ENCODE results near the gene OR51G2. TPM values are rescaled to one million over a fixed set of nuclear protein-coding genes. Genes with fewer than 3 reads are reported as not detected.

Gene OR51G2
- total and polyA plus RNA-seq, 4 experiments from 2014 or later: not detected

DNA sequence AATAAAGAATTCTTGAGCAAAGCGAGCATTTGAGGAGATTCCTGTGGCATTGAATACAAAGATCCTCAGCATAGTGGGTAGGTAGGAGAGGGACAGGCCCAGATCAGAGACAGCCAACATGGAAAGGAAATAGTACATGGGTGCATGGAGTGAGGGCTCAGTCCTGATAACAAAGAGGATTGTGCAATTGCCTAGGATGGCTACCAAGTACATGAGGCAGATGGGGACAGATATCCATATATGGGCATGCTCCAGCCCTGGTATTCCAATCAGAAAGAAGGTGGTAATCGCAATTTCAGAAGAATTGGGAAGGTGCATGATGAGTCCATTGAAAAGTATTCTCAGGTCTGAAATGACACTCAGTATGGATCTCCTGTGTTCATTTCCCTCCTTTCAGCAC, 28.9 kb downstream of the OR51G2 start:
- CTCF ChIA-PET (ENCODE audit: partially characterized antibody): no interaction called here
- peaks cover 0 to under 1% of the 10 kb centered on the region in 2 donors for H3K27me3 Mint-ChIP-seq
- no peak overlapping the region for H3K27ac Mint-ChIP-seq

DNA sequence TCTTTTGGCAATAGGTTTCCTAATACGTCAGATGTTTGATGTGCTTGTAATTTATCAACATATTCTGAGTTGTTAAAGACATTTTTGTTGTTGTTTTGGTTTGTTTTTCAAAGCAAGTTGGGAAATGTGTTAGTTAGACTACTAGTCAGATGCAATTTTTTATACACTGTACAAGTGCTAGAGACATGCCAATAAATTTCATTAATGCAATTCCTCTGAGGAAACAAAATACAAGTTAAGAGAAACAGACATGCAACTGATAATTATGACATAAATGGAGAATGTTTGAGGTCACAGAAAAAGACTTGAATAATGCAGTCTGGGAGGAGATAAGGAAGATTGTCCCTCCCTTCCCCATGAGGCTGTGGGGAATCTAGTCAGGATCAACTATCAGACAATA, 31.6 kb downstream of the OR51G2 start:
- H3K27me3 Mint-ChIP-seq: no peaks in the 10 kb centered on the region
- H3K4me1 ChIP-seq (ENCODE audit: insufficient read depth, low read length): no peaks in the 10 kb centered on the region
- DNase-seq: no peak
- no peak overlapping the region for H3K4me3 Mint-ChIP-seq
- POLR2A ChIA-PET (ENCODE audit: partially characterized antibody): no interaction called here
- no peaks in the 10 kb centered on the region for H3K36me3 ChIP-seq (ENCODE audit: insufficient read depth, low read length)
- no peak overlapping the region for H3K27ac ChIP-seq (ENCODE audit: low read depth, low read length)
- no peak overlapping the region for H3K27ac Mint-ChIP-seq
- H3K4me3 ChIP-seq (ENCODE audit: low read length in 2 of 2): no peak overlapping the region
- H3K4me1 Mint-ChIP-seq: no peaks in the 10 kb centered on the region
- intact Hi-C loops (cut with micrococcal nuclease): no loop called here
- no peaks in the 10 kb centered on the region for H3K27me3 ChIP-seq (ENCODE audit: insufficient read depth, low read length)
- no peaks in the 10 kb centered on the region for H3K9me3 ChIP-seq (ENCODE audit: control insufficient read depth in 1 of 2, low read length in 2 of 2)
- no peaks in the 10 kb centered on the region for H3K36me3 Mint-ChIP-seq
- H3K9me3 Mint-ChIP-seq: no peaks in the 10 kb centered on the region
- CTCF ChIA-PET (ENCODE audit: partially characterized antibody): no interaction called here

More for the DNA sequence above, 28.9 kb downstream of the OR51G2 start:
- no peak for DNase-seq
- no peaks in the 10 kb centered on the region for H3K27me3 ChIP-seq (ENCODE audit: insufficient read depth, low read length)
- no peaks in the 10 kb centered on the region for H3K36me3 ChIP-seq (ENCODE audit: insufficient read depth, low read length)
- POLR2A ChIA-PET (ENCODE audit: partially characterized antibody): no interaction called here
- H3K9me3 ChIP-seq (ENCODE audit: control insufficient read depth in 1 of 2, low read length in 2 of 2): no peaks in the 10 kb centered on the region
- no peaks in the 10 kb centered on the region for H3K36me3 Mint-ChIP-seq
- H3K27ac ChIP-seq (ENCODE audit: low read depth, low read length): no peak overlapping the region
- H3K9me3 Mint-ChIP-seq: peaks cover 0 to 2% (median 0%) of the 10 kb centered on the region in 8 donors
- H3K4me1 ChIP-seq (ENCODE audit: insufficient read depth, low read length): no peaks in the 10 kb centered on the region
- intact Hi-C loops (cut with micrococcal nuclease): no loop called here
- H3K4me3 Mint-ChIP-seq: no peak overlapping the region
- no peaks in the 10 kb centered on the region for H3K4me1 Mint-ChIP-seq
- H3K4me3 ChIP-seq (ENCODE audit: low read length in 2 of 2): no peak overlapping the region

DNA sequence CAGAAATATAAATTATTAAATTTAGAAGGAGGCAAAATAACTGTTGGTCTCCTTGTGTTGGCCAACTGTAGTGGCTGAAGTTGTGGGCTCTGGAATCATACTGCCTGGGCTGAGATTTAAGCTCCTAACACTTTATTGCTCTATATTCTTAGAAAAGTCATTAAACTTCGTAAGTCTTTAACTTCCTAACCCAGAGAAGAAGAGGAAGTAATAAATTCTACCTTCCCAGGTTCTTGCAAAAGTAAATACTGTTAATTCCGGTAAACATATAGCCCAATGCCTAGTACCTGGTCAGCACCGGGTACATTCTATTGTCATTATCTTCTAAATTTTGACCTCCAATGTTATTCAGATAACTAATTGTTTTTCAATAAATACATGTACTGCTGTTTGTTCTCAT, 33.0 kb downstream of the OR51G2 start:
- no peaks in the 10 kb centered on the region for H3K27me3 ChIP-seq (ENCODE audit: insufficient read depth, low read length)
- no peaks in the 10 kb centered on the region for H3K27me3 Mint-ChIP-seq
- no peaks in the 10 kb centered on the region for H3K4me1 ChIP-seq (ENCODE audit: insufficient read depth, low read length)
- ChIA-PET POLR2A (ENCODE audit: partially characterized antibody) (no interaction called here), CTCF (ENCODE audit: partially characterized antibody) (no interaction called here)
- no peaks in the 10 kb centered on the region for H3K36me3 ChIP-seq (ENCODE audit: insufficient read depth, low read length)
- H3K27ac ChIP-seq (ENCODE audit: low read depth, low read length): no peak overlapping the region
- no peak overlapping the region for H3K4me3 ChIP-seq (ENCODE audit: low read length in 2 of 2)
- peaks cover 0 to 1% (median 0%) of the 10 kb centered on the region in 8 donors for H3K9me3 Mint-ChIP-seq
- no peak overlapping the region for H3K4me3 Mint-ChIP-seq
- no peak overlapping the region for H3K27ac Mint-ChIP-seq
- no peaks in the 10 kb centered on the region for H3K9me3 ChIP-seq (ENCODE audit: control insufficient read depth in 1 of 2, low read length in 2 of 2)
- H3K36me3 Mint-ChIP-seq: no peaks in the 10 kb centered on the region
- intact Hi-C loops (cut with micrococcal nuclease): no loop called here
- no peaks in the 10 kb centered on the region for H3K4me1 Mint-ChIP-seq
- no peak for DNase-seq

DNA sequence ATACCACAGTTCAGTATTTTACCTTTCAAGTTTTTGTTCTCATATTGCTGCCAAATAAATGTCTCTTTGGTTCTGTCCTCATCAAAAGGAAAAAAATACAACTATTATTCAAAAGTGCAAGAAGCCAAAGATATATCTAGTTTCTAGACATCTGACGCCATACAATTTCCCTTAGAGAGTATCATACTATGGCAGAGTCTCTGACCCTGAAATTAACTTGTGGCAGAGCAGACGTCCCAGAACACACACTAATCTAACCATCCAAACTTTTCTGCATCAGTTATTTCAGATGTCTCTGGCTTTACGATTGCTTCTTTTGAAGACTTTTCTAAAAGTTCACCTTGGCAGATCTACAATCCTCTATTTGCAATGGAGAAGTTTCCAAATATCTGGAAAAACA, 34.8 kb downstream of the OR51G2 start:
- Mint-ChIP-seq H3K36me3 (no peaks in the 10 kb centered on the region), H3K4me3 (no peak overlapping the region), H3K9me3 (peaks cover 0 to 1% (median 0%) of the 10 kb centered on the region in 8 donors), H3K27ac (no peak overlapping the region), H3K4me1 (no peaks in the 10 kb centered on the region), H3K27me3 (no peaks in the 10 kb centered on the region)
- Histone ChIP-seq H3K4me1 (ENCODE audit: insufficient read depth, low read length) (no peaks in the 10 kb centered on the region), H3K4me3 (ENCODE audit: low read length in 2 of 2) (no peak overlapping the region), H3K27me3 (ENCODE audit: insufficient read depth, low read length) (no peaks in the 10 kb centered on the region), H3K27ac (ENCODE audit: low read depth, low read length) (no peak overlapping the region), H3K9me3 (ENCODE audit: control insufficient read depth in 1 of 2, low read length in 2 of 2) (no peaks in the 10 kb centered on the region), H3K36me3 (ENCODE audit: insufficient read depth, low read length) (no peaks in the 10 kb centered on the region)
- intact Hi-C loops (cut with micrococcal nuclease): no loop called here
- no peak for DNase-seq
- ChIA-PET CTCF (ENCODE audit: partially characterized antibody) (no interaction called here), POLR2A (ENCODE audit: partially characterized antibody) (no interaction called here)

DNA sequence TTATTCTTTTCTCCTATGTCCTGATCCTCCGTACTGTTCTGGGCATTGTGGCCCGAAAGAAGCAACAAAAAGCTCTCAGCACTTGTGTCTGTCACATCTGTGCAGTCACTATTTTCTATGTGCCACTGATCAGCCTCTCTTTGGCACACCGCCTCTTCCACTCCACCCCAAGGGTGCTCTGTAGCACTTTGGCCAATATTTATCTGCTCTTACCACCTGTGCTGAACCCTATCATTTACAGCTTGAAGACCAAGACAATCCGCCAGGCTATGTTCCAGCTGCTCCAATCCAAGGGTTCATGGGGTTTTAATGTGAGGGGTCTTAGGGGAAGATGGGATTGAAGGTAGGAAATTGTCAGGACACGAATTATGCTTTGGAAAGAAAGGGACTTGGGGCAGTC, 36.6 kb downstream of the OR51G2 start:
- no peaks in the 10 kb centered on the region for H3K27me3 Mint-ChIP-seq
- Histone ChIP-seq H3K27ac (ENCODE audit: low read depth, low read length) (no peak overlapping the region), H3K9me3 (ENCODE audit: control insufficient read depth in 1 of 2, low read length in 2 of 2) (no peaks in the 10 kb centered on the region), H3K4me3 (ENCODE audit: low read length in 2 of 2) (no peak overlapping the region), H3K36me3 (ENCODE audit: insufficient read depth, low read length) (no peaks in the 10 kb centered on the region), H3K4me1 (ENCODE audit: insufficient read depth, low read length) (no peaks in the 10 kb centered on the region), H3K27me3 (ENCODE audit: insufficient read depth, low read length) (no peaks in the 10 kb centered on the region)
- H3K27ac Mint-ChIP-seq: no peak overlapping the region
- H3K4me1 Mint-ChIP-seq: no peaks in the 10 kb centered on the region
- intact Hi-C loops (cut with micrococcal nuclease): no loop called here
- peaks cover 0 to 2% (median 0%) of the 10 kb centered on the region in 8 donors for H3K9me3 Mint-ChIP-seq
- no peak for DNase-seq
- ChIA-PET CTCF (ENCODE audit: partially characterized antibody) (no interaction called here), POLR2A (ENCODE audit: partially characterized antibody) (no interaction called here)
- H3K4me3 Mint-ChIP-seq: no peak overlapping the region
- no peaks in the 10 kb centered on the region for H3K36me3 Mint-ChIP-seq

DNA sequence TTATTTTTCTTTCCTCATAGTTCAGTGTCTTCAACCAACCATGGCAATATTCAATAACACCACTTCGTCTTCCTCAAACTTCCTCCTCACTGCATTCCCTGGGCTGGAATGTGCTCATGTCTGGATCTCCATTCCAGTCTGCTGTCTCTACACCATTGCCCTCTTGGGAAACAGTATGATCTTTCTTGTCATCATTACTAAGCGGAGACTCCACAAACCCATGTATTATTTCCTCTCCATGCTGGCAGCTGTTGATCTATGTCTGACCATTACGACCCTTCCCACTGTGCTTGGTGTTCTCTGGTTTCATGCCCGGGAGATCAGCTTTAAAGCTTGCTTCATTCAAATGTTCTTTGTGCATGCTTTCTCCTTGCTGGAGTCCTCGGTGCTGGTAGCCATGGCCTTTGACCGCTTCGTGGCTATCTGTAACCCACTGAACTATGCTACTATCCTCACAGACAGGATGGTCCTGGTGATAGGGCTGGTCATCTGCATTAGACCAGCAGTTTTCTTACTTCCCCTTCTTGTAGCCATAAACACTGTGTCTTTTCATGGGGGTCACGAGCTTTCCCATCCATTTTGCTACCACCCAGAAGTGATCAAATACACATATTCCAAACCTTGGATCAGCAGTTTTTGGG, 37.2 kb downstream of the OR51G2 start, which contains the start of gene OR51T1:
OR51T1 (plus strand) TSS at position 41 of the 641 bp plus-strand sequence; CDS start at position 41, 0 bp downstream.
- Mint-ChIP-seq H3K9me3 (peaks cover 0 to 2% (median 0%) of the 10 kb centered on the region in 8 donors), H3K4me3 (no peak within 1 kb of the TSS), H3K36me3 (no peaks in the 10 kb centered on the region), H3K27me3 (no peaks in the 10 kb centered on the region), H3K27ac (no peak within 1 kb of the TSS), H3K4me1 (no peaks in the 10 kb centered on the region)
- no peaks in the 10 kb centered on the region for H3K27me3 ChIP-seq (ENCODE audit: insufficient read depth, low read length)
- intact Hi-C loops (cut with micrococcal nuclease): no loop called here
- DNase-seq: no peak
- no peaks in the 10 kb centered on the region for H3K9me3 ChIP-seq (ENCODE audit: control insufficient read depth in 1 of 2, low read length in 2 of 2)
- H3K4me3 ChIP-seq (ENCODE audit: low read length in 2 of 2): no peak within 1 kb of the TSS
- POLR2A ChIA-PET (ENCODE audit: partially characterized antibody): no interaction called here
- no peaks in the 10 kb centered on the region for H3K36me3 ChIP-seq (ENCODE audit: insufficient read depth, low read length)
- H3K4me1 ChIP-seq (ENCODE audit: insufficient read depth, low read length): no peaks in the 10 kb centered on the region
- H3K27ac ChIP-seq (ENCODE audit: low read depth, low read length): no peak within 1 kb of the TSS
- CTCF ChIA-PET (ENCODE audit: partially characterized antibody): no interaction called here

DNA sequence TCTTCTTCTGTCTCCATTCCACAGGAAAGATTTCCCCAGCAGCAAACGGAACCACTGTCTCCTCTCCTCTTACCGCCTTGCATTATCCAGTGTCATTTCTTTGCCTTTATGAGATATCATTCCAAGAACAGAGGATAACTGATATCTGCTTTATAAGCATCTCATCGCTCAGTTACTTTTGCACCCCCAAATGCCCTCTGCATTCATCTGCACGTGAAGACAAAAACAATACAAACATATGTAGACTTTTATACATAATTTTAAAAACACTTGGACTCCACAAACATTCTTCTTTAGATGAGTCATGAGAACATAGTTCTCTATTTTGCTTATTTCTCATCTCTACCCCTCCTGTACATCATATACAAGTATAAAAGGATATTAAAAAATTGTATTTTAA, 38.0 kb downstream of the OR51G2 start:
- no peaks in the 10 kb centered on the region for H3K27me3 Mint-ChIP-seq
- H3K4me1 ChIP-seq (ENCODE audit: insufficient read depth, low read length): no peaks in the 10 kb centered on the region
- CTCF ChIA-PET (ENCODE audit: partially characterized antibody): no interaction called here
- no peaks in the 10 kb centered on the region for H3K9me3 ChIP-seq (ENCODE audit: control insufficient read depth in 1 of 2, low read length in 2 of 2)
- H3K4me3 Mint-ChIP-seq: no peak overlapping the region
- no peak overlapping the region for H3K4me3 ChIP-seq (ENCODE audit: low read length in 2 of 2)
- H3K27me3 ChIP-seq (ENCODE audit: insufficient read depth, low read length): no peaks in the 10 kb centered on the region
- intact Hi-C loops (cut with micrococcal nuclease): no loop called here
- no peaks in the 10 kb centered on the region for H3K36me3 ChIP-seq (ENCODE audit: insufficient read depth, low read length)
- H3K4me1 Mint-ChIP-seq: no peaks in the 10 kb centered on the region
- H3K27ac Mint-ChIP-seq: no peak overlapping the region
- H3K36me3 Mint-ChIP-seq: no peaks in the 10 kb centered on the region
- POLR2A ChIA-PET (ENCODE audit: partially characterized antibody): no interaction called here
- DNase-seq: no peak
- H3K27ac ChIP-seq (ENCODE audit: low read depth, low read length): no peak overlapping the region
- peaks cover 0 to 2% (median 0%) of the 10 kb centered on the region in 8 donors for H3K9me3 Mint-ChIP-seq
